Smooth muscle cell (in vitro differentiated cells): ENCODE measurements around the gene INPP4B. TPM values are rescaled to one million over a fixed set of nuclear protein-coding genes. Genes with fewer than 3 reads are reported as not detected.

Experiments
- DNase-seq: peaks from one replicate; lab custom pipeline; 2025; ENCODE audit not compliant: unreplicated experiment; lab: John Stamatoyannopoulos, UW
- H2AFZ ChIP-seq: fragments of 200-600 bp; sonication (generic); 2 replicates; pipeline ENCODE4 v1.6.0; 2016; ENCODE audit warnings: antibody characterized with exemption, low read depth, mild to moderate bottlenecking
- H3F3A ChIP-seq: fragments of 200-600 bp; sonication (generic); 2 replicates; pipeline ENCODE4 v1.6.0; 2017; ENCODE audit warnings: antibody characterized with exemption, low read depth
- H3K27ac ChIP-seq: fragments of 200-600 bp; sonication (generic); 2 replicates; pipeline ENCODE4 v1.5.1; 2016; ENCODE audit warnings: low read depth, mild to moderate bottlenecking
- H3K27me3 ChIP-seq: fragments of 200-600 bp; sonication (generic); 2 replicates; pipeline ENCODE4 v1.6.1; 2016; ENCODE audit warnings: low read depth, mild to moderate bottlenecking
- H3K36me3 ChIP-seq: fragments of 200-600 bp; sonication (generic); 2 replicates; pipeline ENCODE4 v1.5.1; 2016; ENCODE audit warnings: low read depth
- H3K4me1 ChIP-seq: fragments of 200-600 bp; sonication (generic); 2 replicates; pipeline ENCODE4 v1.5.1; 2016; ENCODE audit warnings: low read depth
- H3K4me2 ChIP-seq: fragments of 200-600 bp; sonication (generic); 2 replicates; pipeline ENCODE4 v1.6.0; 2016; ENCODE audit warnings: mild to moderate bottlenecking
- H3K4me3 ChIP-seq: fragments of 200-600 bp; sonication (generic); 2 replicates; pipeline ENCODE4 v1.5.1; 2016; ENCODE audit warnings: mild to moderate bottlenecking
- H3K79me2 ChIP-seq: fragments of 200-600 bp; sonication (generic); 2 replicates; pipeline ENCODE4 v1.6.0; 2016; ENCODE audit warnings: low read depth, mild to moderate bottlenecking
- H3K9ac ChIP-seq: fragments of 200-600 bp; sonication (generic); 2 replicates; pipeline ENCODE4 v1.6.0; 2016; ENCODE audit warnings: low read depth
- H3K9me3 ChIP-seq: fragments of 200-600 bp; sonication (generic); replicated peaks from 2 replicates; pipeline ENCODE4 v1.5.1; 2016; ENCODE audit warnings: low read depth
- H4K20me1 ChIP-seq: fragments of 200-600 bp; sonication (generic); 2 replicates; pipeline ENCODE4 v1.6.0; 2016; ENCODE audit warnings: low read depth
- CTCF ChIP-seq: fragments of 200-600 bp; sonication (generic); IDR thresholded peaks from 2 replicates; pipeline ENCODE4 v1.5.1; 2017; ENCODE audit warnings: borderline replicate concordance, mild to moderate bottlenecking, antibody characterized with exemption; ENCODE audit not compliant: insufficient read depth, poor library complexity, severe bottlenecking
- WGBS: methylation state at CpG from one replicate; pipeline ENCODE4 v1.1.7; 2016; ENCODE audit warnings: low lambda C conversion rate; 5-methylcytosine and 5-hydroxymethylcytosine counted together
- polyA plus RNA-seq: library from polyadenylated mRNA; unstranded; fragments of >200 nt; fragmentation: Nextera tagmentation; extraction: Ambion mirVana; gene quantifications from 2 replicates; pipeline ENCODE4 v1.2.1, GENCODE V29; 2016
- total RNA-seq: library from RNA; depleted of rRNA; stranded (reverse); fragments of >200 nt; gene quantifications from 2 replicates; pipeline ENCODE4 v1.2.3, GENCODE V29; 2014

Gene INPP4B
- total and polyA plus RNA-seq, 2 experiments from 2014 or later: 2.0 to 10.9 TPM

GRCh38 chr4:142728233-142728632, 117.9 kb downstream of the INPP4B start:
- Histone ChIP-seq H3K79me2 (no peaks in the 10 kb centered on the region), H3K4me3 (no peak overlapping the region), H3K9me3 (no peaks in the 10 kb centered on the region), H2AFZ (no peak overlapping the region), H3K9ac (no peak overlapping the region), H3K27ac (no peak overlapping the region), H3K27me3 (peaks cover 6% of the 10 kb centered on the region), H3K4me1 (no peaks in the 10 kb centered on the region), H3F3A (no peaks in the 10 kb centered on the region), H3K4me2 (no peak overlapping the region), H4K20me1 (no peaks in the 10 kb centered on the region), H3K36me3 (no peaks in the 10 kb centered on the region)
- DNase-seq: no peak
- WGBS: 89% methylated on average over 2 of the region's 2 CpGs
- TF ChIP-seq CTCF: no peak

- no peaks in the 10 kb centered on the region for H3F3A ChIP-seq
- no peaks in the 10 kb centered on the region for H3K79me2 ChIP-seq
- no peak overlapping the region for H2AFZ ChIP-seq
- no peak overlapping the region for H3K4me2 ChIP-seq
- H3K4me3 ChIP-seq: no peak overlapping the region
- H3K9ac ChIP-seq: no peak overlapping the region
- WGBS: 79% methylated on average over 3 of the region's 3 CpGs
- H3K4me1 ChIP-seq: no peaks in the 10 kb centered on the region
- peaks cover 6% of the 10 kb centered on the region for H3K27me3 ChIP-seq
- H4K20me1 ChIP-seq: no peaks in the 10 kb centered on the region
- no peak for TF ChIP-seq CTCF
- no peak for DNase-seq
- no peaks in the 10 kb centered on the region for H3K36me3 ChIP-seq
- no peaks in the 10 kb centered on the region for H3K9me3 ChIP-seq
- no peak overlapping the region for H3K27ac ChIP-seq
Measured at GRCh38 chr4:142727149-142727548, 119.0 kb downstream of the INPP4B start.

GRCh38 chr4:142725886-142726285, 120.2 kb downstream of the INPP4B start:
- no peak for TF ChIP-seq CTCF

GRCh38 chr4:142721187-142721586, 124.9 kb downstream of the INPP4B start:
- no peak overlapping the region for H3K27ac ChIP-seq
- H3K9ac ChIP-seq: no peak overlapping the region
- no peaks in the 10 kb centered on the region for H3K4me1 ChIP-seq

More at GRCh38 chr4:142725886-142726285, 120.2 kb downstream of the INPP4B start:
- no peaks in the 10 kb centered on the region for H4K20me1 ChIP-seq
- H2AFZ ChIP-seq: no peak overlapping the region
- H3F3A ChIP-seq: no peaks in the 10 kb centered on the region
- H3K27me3 ChIP-seq: peaks cover 6% of the 10 kb centered on the region
- no peak for DNase-seq
- no peaks in the 10 kb centered on the region for H3K9me3 ChIP-seq
- H3K4me2 ChIP-seq: no peak overlapping the region
- no peak overlapping the region for H3K9ac ChIP-seq
- no peaks in the 10 kb centered on the region for H3K79me2 ChIP-seq
- no peak overlapping the region for H3K27ac ChIP-seq
- no peaks in the 10 kb centered on the region for H3K36me3 ChIP-seq
- H3K4me3 ChIP-seq: no peak overlapping the region
- 84% methylated on average over 2 of the region's 2 CpGs for WGBS
- H3K4me1 ChIP-seq: no peaks in the 10 kb centered on the region

More at GRCh38 chr4:142721187-142721586, 124.9 kb downstream of the INPP4B start:
- Histone ChIP-seq H3K9me3 (no peaks in the 10 kb centered on the region), H3K4me3 (no peak overlapping the region), H3K36me3 (no peaks in the 10 kb centered on the region), H3K27me3 (peaks cover 6% of the 10 kb centered on the region), H4K20me1 (no peaks in the 10 kb centered on the region), H3K79me2 (no peaks in the 10 kb centered on the region), H3F3A (no peaks in the 10 kb centered on the region), H2AFZ (no peak overlapping the region), H3K4me2 (no peak overlapping the region)
- WGBS: 98% methylated on average over 4 of the region's 4 CpGs
- no peak for TF ChIP-seq CTCF
- no peak for DNase-seq
